ENCODE results near the gene CD7.
A peak's percentile ranks its signal among the peaks of the same experiment; 100 is the strongest.
"Not testable (repeated sequence)": the region's sequence is repeated elsewhere in the genome, so short reads cannot be mapped to it uniquely, and the experiment has no call there.

The CD7 gene

DNA sequence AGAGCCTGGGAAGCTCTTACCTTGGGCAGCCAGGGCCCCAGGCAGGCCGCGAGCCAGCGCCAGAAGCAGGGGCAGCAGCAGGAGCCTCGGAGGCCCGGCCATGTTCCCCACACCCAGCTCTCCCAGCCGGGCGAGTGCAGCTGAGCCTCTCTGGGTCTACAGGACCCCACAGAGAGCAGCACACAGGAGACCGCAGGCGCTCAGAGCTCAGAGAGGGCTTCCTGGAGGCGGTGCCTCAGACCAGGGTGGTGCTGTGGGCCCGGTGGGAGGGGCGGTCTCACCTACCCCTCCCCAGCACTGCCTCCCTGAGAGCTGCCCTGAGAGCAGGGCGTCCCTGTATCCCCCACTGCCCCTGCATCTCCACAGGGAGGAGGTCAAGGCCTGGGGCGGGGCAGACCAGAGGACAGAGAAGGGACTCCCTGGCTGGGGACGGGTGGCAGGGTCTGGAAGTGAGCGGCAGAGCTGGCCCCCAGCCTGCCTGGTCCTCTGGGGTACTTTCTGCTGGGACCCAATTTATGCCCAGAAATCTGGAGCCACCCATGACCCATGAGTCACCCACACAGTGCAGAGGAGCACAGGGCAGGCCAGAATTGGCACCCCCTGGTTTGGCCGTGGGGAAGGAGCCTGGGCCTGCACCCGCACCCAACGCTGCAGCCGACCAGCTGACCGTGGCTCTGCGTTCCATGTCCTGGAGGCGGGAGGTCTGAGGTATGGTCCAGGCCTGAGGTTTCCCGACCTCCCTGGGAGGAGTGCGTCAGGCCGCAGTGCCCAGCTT is at the start of gene CD7:
Gene CD7 (minus strand): TSS at position 215 of the 775 bp plus-strand sequence. CDS start 113 bp downstream, at position 102.
- DNase-seq (ENCODE audit: low spot score): no peak

DNA sequence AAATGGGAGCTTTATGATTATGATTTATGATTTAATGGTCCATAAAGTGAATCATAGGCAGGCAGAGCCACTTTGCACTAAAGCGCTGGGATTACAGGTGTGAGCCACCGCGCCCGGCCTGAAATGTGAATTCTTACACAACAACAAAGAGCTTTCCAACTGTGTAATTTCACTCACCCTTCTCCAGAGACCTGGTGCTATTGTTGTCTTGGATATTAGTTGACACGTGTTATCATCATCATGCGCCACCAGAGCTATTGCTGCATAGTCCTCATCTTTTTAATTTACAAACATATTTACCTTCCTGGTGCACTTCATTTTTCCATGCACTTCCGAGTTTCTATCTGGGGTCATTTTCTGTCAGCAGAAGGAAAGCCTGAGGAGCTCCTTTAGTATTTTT is 49.3 kb upstream of the CD7 start:
- no peak for DNase-seq (ENCODE audit: low spot score)

DNA sequence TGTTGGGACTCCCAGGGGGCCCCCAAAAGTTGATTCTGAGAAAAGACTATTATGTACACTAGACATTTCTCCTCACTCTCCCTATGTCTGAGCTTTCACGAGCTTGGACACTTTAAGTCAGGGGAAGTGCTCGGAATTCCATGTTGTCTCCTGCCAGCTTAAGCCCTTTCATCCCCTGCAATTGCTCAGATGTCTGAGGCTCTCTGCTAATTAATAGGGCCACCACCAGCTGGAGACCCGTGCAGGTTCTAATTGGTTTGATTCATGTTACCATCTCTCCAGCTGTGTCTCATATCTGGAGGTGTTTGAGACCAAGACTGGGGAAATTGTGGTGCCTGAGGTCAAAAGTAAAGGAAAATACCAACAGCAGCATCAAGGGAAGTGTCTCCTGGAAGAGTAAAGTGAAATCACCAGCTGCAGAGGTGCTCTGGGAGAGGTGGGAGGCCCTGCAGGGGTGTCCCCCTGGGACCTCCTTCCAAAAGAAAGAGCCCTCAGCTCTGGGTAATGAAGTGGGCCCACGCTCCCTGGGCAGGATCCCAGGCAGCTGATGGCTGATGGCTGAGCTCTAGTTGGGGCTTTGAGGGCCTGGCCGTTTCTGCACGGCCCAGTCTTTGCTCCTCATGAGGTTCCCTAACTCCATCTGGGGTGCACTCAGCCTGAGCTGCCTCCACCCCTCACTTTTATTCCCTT is 48.3 kb upstream of the CD7 start:
- no peak for DNase-seq (ENCODE audit: low spot score)

DNA sequence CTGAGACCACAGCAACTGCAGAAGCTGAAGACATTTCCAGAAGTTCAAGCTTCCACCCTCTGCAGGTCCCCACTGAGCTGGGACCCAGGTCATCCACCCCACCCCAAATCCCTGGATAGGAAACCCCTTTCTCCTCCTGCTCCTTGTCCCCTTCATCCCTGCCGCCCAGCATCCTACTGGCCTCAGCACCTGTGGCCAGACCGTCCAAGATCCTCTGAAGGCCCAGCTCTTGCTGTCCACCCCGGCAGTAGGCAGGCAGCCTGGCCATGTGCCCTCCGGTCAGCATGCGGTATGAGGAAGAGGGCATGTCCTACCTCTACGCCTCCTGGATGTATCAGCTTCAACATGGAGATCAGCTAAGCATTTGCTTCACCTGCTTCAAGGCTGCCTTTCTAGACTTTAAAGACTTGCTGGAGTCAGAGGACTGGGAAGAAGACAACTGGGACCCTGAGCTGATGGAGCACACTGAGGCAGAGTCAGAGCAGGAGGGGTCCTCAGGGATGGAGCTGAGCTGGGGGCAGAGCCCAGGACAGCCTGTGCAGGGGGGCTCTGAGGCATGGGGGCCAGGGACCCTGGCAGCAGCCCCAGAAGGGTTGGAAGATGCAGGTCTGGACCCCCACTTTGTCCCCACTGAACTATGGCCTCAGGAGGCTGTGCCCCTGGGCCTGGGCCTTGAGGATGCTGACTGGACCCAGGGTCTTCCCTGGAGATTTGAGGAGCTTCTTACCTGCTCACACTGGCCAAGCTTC is 44.7 kb upstream of the CD7 start:
- DNase-seq (ENCODE audit: low spot score): no peak

DNA sequence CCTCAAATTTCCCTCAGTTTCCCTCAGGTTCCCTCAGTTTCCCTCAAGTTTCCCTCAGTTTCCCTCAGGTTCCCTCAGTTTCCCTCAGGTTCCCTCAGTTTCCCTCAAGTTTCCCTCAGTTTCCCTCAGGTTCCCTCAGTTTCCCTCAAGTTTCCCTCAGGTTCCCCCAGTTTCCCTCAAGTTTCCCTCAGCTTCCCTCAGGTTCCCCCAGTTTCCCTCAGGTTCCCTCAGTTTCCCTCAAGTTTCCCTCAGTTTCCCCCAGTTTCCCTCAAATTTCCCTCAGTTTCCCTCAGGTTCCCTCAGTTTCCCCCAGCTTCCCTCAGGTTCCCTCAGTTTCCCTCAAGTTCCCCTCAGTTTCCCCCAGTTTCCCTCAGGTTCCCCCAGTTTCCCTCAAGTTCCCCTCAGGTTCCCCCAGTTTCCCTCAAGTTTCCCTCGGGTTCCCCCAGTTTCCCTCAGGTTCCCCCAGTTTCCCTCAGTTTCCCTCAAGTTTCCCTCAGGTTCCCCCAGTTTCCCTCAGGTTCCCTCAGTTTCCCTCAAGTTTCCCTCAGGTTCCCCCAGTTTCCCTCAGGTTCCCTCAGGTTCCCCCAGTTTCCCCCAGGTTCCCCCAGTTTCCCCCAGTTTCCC is 42.2 kb upstream of the CD7 start:
- not testable (repeated sequence) for DNase-seq (ENCODE audit: low spot score)

DNA sequence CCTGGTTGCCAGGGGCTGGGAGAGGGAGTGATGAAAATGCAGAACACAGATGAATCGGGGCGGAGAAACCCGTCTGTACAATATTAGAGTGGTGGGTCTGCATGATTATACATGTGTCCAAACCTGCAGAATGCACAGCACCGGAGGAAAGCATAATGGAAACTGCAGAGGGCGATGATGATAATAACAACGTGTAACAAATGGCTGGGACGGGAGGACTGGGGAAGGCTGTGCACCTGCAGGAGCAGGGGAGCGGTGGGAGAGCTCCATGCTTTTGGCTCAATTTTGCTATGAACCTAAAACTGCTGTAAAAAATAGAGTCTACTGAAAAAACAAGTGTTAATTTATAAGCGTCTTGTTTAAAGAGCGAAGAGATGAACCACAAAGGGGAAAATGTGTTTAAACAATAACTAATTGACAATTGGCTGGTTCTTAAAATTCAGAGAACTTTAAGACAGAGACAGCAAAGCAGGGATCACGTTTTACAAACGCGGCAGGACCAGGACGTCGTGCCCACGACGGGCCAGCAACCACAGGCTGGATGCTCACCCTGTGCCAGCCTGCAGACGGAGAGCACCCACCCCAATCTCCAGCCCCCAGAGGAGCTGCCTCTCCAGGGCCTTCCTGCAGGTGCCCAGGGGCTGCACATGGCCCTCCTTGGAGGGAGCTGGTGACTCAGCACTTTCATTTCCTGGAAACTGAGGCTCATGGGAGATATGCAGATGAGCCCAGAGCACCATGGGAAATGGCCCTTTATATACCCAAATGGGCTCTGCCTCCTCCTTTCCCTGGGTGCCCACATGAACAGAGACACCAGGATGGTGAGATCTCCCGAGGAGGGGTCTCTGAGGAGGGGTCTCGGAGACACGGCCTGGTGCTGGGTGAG is 41.3 kb upstream of the CD7 start, which contains the start of gene TEX19:
Gene TEX19 (plus strand): TSS at position 783 of the 886 bp plus-strand sequence. CDS start 2,904 bp downstream, outside the sequence.
- no peak for DNase-seq (ENCODE audit: low spot score)

DNA sequence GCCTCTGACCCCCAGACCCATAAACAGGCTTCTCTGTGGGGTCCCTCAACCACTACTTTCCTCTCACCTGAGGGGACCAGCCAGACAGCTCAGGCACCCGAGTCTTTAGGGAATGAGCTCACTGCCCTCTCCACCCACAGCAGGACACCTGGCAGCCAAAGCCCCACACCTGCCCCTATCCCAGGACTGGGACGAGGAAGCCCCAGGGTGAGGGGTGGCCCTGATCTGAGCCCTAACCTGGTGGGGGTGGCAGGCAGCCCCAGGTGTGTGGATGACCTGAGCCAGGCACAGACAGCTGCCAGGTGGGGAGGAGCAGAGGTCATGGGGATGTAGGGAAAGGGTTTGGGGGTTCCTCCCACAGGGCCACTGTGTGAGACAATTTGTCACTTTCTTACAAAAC is 40.0 kb upstream of the CD7 start:
- no peak for DNase-seq (ENCODE audit: low spot score)

DNA sequence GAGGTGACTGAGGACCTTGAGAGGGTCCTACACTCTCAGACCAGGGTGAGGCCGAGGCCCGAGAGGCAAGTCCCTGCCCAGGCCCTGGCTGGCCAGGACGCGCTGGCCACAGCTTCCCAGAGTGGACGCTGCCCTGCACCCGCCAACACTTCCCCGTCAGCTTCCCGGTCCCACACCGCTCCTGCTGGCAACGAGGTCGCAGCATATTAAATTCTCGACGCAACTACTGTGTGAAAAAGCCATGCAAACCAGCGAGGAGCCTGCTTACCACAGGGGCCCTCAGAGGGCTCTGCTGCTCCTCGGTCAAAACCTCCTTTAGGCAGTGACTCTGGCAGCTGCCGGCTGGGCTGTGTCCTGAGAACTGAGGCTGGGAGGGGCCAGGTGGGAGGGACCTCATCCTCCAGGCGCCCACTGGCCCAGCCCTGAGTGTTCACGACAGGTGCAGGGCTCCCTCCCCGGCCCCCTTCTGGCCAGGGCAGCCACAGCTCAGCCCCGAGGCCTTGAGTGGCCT is 39.5 kb upstream of the CD7 start:
- no peak for DNase-seq (ENCODE audit: low spot score)

DNA sequence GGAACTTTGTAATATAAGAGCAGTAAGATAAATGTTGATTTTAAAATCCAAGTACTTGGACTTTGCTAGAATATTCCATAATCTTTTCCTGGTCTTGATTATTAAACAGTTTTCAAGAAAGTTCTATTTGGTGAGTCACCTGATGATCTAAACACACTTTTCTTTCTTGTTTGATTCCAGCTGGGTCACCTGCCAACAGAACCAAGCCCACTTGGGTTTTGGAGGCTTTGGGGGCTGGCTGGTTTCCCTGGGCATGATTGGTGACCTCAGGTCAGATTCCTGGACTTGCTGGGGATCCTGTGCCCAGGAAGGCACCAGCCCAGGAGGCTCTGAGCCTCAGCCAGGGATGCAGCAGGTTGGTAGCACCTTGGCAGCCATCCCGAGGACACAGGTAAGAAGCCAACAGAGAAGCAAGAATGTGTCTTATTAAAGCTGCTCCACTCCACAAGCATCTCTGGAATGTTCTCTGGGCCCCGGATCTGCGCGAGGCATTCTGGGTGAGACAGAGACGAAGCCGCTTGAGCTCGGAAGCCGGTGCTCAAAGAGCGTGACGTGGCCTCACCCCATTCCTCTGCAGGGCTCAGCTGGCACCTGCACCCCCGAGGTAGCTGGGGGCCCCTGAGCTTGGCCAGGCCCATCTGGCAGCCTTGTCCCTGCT is 38.5 kb upstream of the CD7 start:
- DNase-seq (ENCODE audit: low spot score): no peak

DNA sequence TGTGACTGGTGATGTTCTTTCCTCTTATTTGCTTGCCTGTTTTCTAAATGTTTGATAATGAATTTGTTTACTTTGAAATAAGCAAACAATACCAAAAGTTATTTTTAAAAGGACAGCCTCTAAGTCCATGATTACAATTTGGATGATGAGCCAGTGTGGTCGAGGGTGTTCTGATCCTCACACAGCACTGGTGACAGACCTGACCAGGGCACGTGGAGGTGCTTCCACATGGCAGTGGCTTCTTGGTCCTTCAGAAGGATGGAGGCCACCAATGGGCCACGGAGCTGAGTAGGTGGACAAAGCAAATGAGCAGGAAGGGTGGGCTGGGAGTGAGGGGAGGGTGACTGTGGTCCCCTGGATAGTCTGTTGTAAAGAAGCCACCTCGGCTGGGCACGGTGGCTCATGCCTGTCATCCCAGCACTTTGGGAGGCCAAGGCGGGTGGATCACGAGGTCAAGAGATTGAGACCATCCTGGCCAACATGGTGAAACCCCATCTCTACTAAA is 37.4 kb upstream of the CD7 start:
- no peak for DNase-seq (ENCODE audit: low spot score)

DNA sequence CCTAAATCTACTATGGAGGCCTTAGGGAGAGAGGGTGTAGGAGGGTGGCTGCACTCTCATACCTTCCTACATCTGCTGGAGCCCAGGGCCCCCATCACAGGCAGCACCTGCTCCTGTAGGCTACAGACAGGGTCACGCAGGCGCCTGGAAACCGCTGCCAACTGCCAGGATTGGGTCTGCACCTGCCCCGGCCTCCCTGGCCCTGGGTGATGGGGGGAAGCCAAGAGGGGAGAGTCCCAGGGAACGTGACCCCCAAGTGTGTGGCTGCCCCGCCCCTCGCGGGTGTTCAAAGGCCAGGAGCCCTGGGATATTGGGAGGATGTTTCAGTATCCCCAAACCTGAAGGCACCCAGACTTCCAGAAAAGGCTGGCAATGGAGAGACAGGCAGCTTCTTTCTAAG is 36.1 kb upstream of the CD7 start:
- DNase-seq (ENCODE audit: low spot score): no peak

DNA sequence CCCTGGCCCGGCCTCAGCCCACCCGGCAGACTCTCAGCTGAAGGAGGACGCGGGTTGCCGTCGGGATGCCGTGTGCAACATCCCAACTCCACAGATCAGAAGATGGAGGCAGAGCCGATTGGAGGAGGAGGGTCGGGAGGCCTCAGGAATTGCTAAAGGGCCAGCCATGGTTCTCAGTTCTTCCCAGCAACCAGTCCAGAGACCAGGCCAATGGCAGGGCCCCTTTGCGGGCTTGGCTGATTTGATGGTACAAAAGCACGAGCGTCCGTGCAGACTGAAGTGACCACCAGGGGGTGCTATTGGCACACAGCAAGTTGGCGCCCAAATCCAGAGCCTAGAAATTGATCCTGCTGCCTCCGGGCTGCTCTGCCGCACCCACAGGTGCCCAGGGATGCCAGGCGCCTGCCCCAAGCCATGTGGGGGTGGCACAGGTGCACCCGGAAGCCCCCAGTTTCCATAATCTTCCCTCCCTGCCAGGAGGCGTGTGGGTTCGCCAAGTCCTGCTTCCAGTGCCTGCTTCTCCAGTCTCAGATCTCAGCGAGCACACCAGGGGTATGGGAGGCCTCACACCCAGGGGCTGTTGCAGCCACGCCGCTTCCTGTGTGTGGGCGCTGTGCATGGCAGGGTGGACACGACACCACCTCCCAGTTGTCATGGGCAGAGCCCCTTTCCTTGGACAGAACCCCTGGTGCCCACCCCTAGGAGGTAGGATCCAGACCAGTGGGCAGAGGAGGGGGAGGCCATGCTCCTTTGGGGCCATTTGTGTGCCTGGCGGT is 34.5 kb upstream of the CD7 start:
- peak; percentile 90 for DNase-seq (ENCODE audit: low spot score)

DNA sequence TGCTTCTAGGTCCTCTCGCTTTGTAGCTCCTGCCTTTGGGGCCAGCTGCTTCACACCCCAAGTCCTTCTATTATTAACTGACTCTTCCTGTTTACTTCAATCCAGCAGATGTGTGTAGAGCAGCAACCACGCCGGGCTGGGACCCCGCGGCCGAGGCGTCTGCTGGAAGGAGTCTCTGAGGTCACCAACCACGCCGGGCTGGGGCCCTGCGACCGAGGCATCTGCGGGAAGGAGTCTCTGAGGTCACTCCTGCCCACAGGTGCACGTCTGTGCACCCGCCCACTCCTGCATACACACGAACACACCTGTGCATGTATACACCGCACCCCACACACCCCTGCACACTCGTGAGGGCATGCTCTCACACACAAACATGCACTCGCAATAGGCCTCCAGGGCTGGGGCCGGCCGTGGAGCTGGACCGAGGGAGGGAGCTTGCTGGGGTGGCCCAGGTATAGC is 33.9 kb upstream of the CD7 start:
- DNase-seq (ENCODE audit: low spot score): no peak

DNA sequence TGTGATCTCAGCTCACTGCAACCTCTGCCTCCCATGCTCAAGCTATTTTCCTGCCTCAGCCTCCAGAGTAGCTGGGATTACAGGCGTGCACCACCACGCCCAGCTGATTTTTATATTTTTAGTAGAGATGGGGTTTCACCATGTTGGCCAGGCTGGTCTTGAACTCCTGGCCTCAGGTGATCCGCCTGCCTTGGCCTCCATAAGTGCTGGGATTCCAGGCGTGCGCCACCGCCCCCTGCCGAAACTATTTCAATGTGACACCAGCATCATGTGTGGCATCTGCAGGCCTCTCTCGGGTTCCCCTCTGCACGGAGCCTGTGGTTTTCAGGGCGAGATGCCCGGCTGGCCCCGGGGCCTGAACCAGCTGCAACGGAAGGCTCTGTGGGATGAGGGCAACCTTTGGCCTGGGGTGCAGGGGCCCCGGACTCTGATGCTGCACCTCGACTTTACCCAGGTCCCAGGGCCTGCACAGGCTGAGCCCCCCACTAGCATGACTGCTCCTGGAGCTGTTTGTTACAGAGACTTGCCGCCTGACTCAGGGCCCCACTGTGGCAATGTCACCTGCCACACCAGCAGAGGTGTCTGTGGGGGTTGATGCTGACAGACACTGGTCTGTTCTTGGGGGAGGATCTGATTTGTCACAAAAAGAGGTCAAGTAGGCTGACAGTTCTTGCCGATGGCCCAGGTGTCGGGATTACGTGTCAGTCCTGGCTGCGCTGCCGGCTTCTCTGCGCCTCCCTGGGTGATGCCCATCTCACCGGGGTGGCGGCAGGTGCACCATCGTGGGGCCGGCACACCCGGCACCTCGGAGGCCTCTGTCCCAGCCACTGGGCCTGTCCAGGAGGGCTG is 33.0 kb upstream of the CD7 start:
- no peak for DNase-seq (ENCODE audit: low spot score)

DNA sequence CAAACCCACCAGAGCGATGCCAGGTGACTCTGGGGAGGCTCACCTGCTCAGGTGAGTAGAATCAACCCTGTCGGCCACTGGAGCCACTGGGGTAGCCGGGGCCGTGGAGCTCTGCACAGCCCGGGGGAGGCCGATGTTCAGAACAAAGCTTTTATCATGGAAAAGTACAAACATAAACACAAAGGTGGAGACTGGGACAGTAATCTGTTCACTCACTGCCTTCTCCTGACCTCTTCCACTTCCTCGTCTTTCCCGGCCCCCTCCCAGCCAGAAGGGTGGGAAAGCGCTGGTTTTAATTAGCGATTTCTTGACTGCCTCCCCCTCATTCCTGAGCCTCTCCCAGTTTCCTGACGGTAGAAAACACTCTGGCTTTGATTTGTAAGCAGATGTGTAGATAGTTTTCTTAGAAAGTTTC is 31.9 kb upstream of the CD7 start:
- DNase-seq (ENCODE audit: low spot score): peak; percentile 76

DNA sequence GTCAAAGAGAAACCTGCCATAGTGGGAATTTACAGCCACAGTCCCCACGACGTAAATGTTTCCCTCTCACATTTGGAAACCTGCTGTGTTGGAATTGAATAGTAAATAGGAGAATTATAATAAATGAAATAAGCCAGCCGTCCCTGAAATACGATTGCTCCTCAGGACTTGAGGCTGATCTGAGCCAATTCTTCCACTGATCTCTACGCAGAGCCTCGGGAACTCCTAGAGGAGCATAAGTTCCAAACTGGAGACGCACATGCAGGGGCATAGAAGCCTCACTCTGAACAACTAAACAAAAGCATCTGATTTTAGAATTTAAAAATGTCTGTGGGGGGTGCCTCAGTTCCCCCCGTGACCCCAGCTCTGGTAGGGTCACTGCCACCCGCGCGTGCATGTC is 31.5 kb upstream of the CD7 start:
- DNase-seq (ENCODE audit: low spot score): no peak

DNA sequence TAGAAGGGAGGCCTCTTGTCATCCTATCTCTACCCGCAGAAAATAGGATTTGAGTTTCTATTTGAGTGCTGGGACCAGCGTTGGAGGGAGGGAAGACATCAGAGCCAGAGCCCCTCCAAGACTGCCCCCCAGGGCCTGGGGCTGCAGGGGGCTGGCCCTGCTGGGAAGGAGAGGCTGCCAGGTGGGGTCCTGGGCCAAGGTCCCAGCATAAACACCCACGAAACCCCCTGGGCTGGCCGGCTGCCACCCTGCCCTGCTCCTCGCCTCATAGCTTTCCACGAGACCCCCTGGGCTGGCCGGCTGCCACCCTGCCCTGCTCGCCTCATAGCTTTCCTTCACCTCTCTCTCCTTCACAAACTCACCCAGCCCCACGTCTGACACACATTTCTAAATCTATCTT is 31.0 kb upstream of the CD7 start:
- no peak for DNase-seq (ENCODE audit: low spot score)

DNA sequence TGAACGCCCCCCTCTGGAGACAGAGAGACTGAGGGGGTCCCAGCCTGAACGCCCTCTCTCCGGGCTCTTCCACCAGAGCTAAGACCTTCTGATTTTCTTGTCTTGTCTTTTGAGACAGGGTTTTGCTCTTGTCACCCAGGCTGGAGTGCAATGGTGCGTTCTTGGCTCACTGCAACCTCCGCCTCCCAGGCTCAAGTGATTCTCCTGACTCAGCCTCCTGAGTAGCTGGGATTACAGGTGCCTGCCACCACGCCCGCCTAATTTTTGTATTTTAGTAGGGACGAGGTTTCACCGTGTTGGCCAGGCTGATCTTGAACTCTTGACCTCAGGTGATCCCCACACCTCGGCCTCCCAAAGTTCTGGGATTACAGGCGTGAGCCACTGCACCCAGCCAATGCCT is 30.6 kb upstream of the CD7 start:
- not testable (repeated sequence) for DNase-seq (ENCODE audit: low spot score)
